GM12872 (cell line): ENCODE measurements around the gene SND1.

Experiments used
- CTCF ChIP-seq: IDR thresholded peaks from 3 replicates; pipeline ENCODE4 v1.5.1; 2011; ENCODE audit warnings: low read depth, mild to moderate bottlenecking, low read length, moderate library complexity; ENCODE audit not compliant: insufficient read depth

Gene SND1

GRCh38 chr7:127678337-127678736, 26.3 kb downstream of the SND1 start:
- no peak for TF ChIP-seq CTCF

GRCh38 chr7:127678947-127679346, 27.0 kb downstream of the SND1 start:
- TF ChIP-seq CTCF = no peak

GRCh38 chr7:127680983-127681382, 29.0 kb downstream of the SND1 start:
- no peak for TF ChIP-seq CTCF

- no peak for TF ChIP-seq CTCF
Measured at GRCh38 chr7:127682140-127682539, 30.1 kb downstream of the SND1 start.

GRCh38 chr7:127683776-127684681, 32.0 kb downstream of the SND1 start:
- no peak for TF ChIP-seq CTCF

GRCh38 chr7:127689194-127689772, 37.3 kb downstream of the SND1 start:
- TF ChIP-seq CTCF = no peak

- TF ChIP-seq CTCF = no peak
Measured at GRCh38 chr7:127690337-127690736, 38.3 kb downstream of the SND1 start.
